Measurements from ENCODE around the gene GDF10.

- no peak for TF ChIP-seq CTCF (IDR thresholded peaks at IDR 0.05)
- no peak for TF ChIP-seq POLR2A (IDR thresholded peaks at IDR 0.05)
Measured at GRCh38 chr10:47295411-47295810, 4.6 kb upstream of the GDF10 start.

Data from testis (tissue), 2 donors.